GM19397 (cell line): ENCODE results near the gene SPAST.
"Not testable (repeated sequence)": the region's sequence is repeated elsewhere in the genome, so short reads cannot be mapped to it uniquely, and the experiment has no call there.

Source experiments
- ATAC-seq: cut with Tn5 transposase; IDR thresholded peaks from one replicate; pipeline ENCODE4 v1.9.1; 2021; ENCODE audit warnings: mild to moderate bottlenecking, moderate library complexity; ENCODE audit not compliant: unreplicated experiment

Gene SPAST, protein sequence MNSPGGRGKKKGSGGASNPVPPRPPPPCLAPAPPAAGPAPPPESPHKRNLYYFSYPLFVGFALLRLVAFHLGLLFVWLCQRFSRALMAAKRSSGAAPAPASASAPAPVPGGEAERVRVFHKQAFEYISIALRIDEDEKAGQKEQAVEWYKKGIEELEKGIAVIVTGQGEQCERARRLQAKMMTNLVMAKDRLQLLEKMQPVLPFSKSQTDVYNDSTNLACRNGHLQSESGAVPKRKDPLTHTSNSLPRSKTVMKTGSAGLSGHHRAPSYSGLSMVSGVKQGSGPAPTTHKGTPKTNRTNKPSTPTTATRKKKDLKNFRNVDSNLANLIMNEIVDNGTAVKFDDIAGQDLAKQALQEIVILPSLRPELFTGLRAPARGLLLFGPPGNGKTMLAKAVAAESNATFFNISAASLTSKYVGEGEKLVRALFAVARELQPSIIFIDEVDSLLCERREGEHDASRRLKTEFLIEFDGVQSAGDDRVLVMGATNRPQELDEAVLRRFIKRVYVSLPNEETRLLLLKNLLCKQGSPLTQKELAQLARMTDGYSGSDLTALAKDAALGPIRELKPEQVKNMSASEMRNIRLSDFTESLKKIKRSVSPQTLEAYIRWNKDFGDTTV

DNA sequence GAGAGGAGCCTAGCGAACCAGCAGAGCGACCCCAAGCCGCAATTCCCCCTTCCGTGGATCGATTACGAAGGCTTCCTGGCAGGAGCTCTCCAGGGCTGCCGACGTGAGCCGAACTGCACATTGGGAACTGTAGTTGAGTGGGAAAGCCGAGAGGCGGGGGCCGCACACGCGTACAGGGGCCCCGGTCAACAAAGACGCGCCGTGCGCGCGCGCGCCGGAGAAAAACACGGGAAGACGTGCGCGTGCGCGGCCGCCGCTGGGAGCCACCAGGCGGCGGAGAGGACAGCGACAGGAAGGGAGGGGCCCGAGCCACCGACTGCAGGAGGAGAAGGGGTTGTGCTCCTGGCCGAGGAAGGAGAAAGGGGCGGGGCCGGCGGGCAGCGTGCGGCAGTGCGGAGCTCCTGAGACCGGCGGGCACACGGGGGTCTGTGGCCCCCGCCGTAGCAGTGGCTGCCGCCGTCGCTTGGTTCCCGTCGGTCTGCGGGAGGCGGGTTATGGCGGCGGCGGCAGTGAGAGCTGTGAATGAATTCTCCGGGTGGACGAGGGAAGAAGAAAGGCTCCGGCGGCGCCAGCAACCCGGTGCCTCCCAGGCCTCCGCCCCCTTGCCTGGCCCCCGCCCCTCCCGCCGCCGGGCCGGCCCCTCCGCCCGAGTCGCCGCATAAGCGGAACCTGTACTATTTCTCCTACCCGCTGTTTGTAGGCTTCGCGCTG, at the start of gene SPAST:
Gene SPAST (plus strand): TSS at position 247 of the 711 bp plus-strand sequence. CDS start 276 bp downstream, at position 523.
- ATAC-seq = peak; percentile 96

DNA sequence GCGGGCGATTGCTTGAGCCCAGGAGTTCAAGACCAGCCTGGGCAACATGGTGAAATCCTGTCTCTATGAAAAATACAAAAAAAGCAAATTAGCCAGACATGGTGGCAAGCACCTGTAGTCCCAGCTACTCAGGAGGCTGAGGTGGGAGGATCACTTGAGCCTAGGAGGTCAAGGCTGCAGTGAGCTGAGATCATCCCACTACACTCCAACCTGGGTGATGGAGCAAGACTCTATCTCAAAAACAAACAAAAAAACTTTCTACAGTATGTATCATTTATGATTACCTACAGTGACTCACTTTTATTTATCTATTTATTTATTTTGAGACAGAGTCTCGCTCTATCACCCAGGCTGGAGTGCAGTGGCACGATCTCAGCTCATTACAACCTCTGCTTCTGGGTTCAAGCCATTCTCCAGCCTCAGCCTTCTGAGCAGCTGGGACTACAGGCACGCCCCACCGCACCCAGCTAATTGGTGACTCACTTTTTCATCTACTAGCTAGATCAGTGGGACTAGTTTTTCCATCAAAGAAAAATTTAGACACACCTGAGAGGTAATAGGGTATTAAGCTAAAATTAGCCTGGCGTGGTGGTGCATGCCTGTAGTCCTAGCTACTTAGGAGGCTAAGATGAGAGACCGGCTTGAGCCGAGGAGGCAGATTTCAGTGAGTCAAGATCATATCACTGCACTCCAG, 44.4 kb upstream of the SPAST start:
- not testable (repeated sequence) for ATAC-seq

DNA sequence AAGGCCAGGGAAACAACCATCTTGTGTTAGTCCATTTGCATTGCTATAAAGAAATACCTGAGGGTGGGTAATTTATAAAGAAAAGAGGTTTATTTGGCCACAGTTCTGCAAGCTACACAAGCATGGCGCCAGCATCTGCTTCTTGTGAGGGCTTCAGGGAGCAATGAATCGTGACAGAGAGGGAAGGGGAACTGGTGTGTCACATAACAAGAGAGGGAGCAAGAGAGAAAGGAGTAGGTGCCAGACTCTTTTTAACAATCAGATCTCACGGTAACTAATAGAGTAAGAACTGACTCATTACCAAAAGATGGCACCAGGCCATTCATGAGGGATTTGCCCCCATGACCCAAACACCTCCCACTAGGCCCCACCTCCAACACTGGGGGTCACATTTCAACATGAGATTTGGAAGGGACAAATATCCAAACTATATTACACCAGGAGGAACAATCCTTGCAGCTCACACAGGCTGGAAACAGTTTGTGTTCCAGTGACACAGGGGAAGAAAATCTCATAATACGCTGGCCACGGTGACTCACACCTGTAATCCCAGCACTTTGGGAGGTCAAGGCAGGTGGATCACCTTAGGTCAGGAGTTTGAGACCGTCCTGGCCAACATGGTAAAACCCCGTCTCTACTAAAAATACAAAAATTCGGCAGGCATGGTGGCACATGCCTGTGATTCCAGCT, 29.0 kb upstream of the SPAST start:
- ATAC-seq = not testable (repeated sequence)

DNA sequence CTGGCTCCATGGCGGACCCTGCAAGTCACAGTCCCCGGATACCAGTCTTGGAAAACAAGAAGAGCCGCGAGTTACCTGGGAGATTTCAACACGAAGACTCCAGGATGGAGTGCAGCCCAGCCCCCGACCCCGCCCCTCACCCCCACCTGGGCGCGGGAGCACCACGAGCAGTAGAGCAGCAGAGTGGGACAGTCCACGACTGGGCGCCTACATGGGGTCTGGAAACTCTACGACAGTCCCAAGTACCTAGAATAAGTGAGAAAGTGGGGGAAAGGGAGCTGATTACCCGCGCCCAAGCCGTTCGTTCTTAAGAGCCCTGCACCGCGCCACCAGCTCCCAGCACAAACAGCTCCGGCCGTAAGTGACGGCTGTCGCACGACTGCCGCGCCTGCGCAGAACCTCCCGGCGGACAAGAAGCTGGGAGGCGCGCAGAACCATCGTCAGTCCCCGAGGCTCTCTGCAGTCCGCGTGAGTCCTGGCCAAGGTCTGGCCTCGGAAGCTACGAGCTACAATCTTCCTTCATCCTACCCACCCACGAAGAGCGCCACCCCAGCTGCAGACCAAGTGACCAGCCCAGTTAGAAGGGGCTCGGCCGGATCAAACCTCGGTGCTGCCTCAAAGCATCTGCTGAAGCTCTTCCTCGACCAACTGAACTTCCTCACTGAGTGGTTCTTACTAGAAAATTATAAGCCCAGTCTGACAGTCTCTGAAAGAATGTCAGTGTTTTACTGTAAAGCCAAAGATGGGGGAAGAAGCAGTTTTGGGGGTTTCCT, 23.7 kb upstream of the SPAST start, which contains the start of gene DPY30:
Gene DPY30 (minus strand): TSS at position 359 of the 773 bp plus-strand sequence. CDS start 349 bp downstream, at position 10.
- peak; percentile 91 for ATAC-seq

DNA sequence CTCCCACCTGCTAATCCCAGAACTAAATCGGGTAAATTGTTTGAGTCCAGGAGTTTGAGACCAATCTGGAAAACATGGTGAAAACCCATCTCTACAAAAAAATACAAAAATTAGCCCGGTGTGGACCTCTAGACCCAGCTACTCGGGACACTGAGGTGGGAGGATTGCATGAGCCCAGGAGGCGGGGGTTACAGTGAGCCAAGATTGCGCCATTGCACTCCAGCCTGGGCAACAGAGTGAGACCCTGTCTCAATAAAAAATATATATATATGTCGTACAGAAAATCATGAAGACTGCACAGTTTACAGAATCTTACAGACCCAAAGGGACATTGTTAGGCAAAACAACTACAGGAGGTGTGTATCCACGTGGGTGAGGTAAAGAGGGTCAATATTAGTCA, 19.8 kb upstream of the SPAST start:
- ATAC-seq = no peak

DNA sequence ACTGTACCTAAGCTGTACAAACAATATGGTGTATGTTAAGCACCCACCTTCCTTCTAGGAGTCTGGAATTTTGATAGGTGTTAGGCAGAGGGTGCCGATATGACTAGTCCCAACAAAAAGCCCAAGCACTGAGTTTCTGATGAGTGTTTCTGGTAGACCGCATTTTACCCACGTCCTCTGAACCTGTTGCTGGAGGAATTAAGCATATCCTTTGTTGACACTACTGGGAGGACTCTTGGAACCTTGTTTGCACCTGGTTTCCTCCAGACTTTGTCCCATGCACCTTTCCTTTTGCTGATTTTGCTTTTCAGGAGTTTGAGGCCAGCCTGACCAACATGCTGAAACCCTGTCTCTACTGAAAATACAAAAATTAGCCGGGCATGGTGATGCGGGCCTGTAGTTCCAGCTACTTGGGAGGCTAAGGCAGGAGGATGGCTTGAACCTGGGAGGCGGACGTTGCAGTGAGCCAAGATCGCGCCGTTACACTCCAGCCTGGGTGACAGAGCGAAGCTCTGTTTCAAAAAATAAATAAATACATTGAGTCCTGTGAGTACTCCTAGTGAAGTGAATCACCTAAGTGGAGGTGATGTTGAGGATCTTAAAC, 11.4 kb upstream of the SPAST start:
- no peak for ATAC-seq

DNA sequence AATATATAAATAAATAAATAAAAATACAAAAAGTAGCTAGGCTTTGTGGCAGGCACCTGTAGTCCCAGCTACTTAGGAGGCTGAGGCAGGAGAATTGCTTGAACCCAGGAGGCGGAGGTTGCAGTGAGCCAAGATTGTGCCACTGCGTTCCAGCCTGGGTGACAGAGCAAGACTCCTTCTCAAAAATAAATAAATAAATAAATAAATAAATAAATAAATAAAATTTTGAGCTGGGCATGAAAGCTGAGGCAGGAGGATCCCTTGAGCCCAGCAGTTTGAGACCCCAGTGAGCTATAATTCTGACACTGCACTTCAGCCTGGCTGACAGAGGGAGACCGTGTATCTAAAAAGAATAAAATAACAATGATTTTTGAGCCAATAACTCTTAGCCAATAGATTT, 8.8 kb upstream of the SPAST start:
- ATAC-seq = not testable (repeated sequence)

DNA sequence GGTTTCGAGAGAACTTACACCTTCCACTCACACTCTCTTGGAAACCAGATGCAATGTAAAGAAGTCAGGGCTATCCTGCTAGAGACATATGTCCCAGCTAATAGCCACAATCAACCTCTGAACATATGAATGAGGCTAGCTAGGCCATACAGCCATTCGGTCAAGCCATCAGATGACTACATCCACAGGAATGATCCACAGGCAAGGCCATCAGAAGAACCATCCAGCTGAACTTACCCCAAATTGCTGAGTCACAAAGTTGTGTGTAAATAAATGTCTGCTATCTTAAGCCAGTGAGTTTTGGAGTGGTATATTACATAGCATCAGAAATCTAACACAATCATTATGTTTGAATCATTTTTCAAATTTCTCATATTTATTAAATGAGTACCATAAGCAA, 5.2 kb upstream of the SPAST start:
- no peak for ATAC-seq

DNA sequence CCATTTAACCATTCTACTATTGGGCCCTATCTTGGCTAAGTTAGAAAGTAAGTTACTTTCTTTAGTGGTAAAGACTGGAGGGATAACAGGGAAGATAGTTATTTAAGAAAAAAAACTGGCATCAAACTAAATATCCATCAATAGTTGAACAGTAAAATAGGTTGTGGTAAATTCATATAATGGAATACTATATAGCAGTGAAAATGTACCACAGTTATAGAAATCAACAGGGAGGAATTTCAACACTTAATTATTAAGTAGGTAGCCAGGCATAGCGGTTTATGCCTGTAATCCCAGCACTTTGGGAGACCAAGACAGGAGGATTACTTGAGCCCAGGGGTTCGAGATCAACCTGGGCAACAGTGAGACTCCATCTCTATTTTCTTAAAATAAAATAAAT, 3.1 kb upstream of the SPAST start:
- ATAC-seq = no peak

DNA sequence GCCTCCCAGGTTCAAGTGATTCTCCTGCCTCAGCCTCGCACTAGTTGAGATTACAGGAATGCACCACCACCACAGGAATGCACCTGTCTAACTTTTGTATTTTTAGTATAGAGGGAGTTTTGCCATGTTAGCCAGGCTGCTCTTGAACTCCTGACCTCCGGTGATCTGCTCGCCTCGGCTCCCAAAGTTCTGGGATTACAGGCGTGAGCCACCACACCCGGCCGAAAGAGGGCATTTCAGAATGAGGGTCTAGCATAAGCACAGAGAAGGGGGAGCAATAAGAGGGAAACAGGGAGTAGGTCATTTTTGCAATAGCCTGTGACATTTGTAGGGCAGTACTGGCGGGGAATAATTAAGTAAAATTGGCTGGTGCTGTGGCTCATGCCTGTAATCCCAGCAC, 1.9 kb upstream of the SPAST start:
- no peak for ATAC-seq

DNA sequence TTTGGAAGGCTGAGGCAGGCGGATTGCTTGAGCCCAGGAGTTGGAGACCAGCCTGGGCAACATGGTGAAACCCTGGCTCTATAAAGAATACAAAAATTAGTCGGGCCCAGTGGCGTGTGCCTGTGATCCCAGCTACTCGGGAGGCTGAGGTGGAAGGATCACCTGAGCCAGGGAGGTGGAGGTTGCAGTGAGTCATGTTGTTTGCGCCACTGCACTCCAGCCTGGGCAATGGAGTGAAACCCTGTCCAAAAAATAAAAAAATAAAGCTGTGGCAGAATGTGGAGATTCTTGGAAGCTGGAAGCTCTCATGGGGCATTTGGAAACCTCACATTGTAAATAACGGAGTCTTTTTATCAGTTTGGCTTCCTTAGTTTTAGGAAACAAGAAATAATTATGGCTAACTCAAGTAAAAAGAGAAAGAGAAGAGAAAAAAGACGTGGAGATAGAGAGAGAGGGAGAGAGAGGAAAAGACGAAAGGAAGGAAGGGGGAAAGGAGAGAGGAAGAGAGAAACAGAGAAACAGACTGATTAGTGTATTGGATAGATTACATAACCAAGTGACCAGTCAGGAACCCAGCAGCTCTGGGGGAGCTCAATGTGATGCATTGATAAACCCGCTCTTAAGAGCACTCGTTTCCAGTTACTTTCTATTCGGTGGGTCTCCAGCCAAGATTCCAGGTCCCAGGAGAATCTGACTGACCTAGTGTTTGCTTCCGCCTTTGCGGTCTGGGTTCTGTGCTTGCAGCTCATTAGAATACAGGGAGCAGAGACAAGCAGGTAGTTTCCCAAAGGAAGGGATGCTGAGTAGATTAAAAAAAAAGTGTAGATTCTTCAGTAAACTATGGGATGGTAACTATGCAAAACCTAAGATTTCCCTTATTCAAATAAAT, 1.1 kb upstream of the SPAST start:
- no peak for ATAC-seq

DNA sequence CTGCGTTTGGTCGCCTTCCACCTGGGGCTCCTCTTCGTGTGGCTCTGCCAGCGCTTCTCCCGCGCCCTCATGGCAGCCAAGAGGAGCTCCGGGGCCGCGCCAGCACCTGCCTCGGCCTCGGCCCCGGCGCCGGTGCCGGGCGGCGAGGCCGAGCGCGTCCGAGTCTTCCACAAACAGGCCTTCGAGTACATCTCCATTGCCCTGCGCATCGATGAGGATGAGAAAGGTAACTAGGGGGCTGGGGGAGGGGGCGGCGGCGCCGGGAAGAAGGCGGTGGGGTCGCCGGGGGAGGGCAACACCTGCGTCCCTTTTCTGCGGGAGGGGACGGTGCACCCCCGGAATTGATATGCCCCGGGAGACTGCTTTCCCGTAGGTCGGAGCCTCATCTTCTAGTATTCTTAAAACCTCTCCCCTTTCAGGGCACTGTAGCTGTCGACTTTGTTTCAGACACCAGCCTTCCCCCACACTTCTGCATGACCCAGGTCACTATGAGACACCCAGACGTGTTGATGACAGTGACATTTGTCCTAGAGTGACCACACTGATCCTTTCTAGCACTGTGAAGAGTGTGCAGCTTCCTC, 755 bp downstream of the SPAST start:
- ATAC-seq = no peak

DNA sequence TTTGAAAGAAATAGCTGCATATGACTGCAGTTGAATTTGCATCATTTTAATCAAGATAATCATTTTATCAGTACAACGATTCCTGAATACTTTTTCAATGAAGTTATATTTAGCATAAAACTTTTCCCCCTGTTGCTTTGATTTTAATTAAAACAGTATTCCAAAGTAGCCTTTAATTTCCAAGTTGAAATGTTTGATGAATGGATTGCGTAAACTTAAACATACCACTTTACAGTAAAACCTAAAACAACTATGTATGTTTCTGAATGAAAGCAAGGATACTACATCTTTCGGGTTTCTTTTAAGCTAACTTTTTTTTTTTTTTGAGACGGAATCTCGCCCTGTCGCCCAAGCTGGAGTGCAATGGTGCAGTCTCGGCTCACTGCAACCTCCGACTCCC, 1.4 kb downstream of the SPAST start:
- no peak for ATAC-seq

DNA sequence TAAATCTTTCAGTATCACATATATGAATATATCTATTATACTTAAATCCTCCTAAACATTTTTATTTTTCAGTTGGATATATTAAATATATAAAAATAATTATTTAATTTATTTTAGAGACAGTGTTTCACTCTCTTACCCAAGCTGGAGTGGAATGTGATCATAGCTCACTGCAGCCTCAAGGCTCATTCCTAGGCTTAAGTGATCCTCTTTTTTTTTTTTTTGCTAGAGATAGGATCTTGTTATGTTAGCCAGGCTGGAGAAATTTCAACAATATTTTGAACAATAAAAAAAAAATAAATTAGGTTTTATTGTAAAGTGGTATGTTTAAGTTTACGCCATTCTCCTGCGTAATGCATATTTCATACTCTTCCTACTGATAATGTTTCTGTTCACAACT, 4.2 kb downstream of the SPAST start:
- ATAC-seq = no peak

DNA sequence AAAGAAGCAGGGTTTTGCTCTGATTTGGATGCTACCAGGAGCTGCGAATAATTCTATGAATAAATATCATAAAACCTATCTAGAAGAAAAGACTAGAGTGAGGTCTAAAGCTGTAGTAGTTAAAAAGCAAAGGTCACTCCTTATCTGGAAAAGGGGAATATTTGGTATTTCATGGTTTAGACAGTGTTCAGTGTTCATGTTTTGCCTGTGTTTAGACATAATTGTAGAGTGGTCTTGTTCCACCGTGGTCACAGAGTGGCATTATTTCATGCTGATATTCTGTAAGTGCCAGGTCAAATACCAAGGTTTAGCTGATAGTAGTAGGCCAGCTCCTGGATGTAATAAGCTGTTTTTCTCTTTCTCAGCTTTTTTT, 10.8 kb downstream of the SPAST start:
- ATAC-seq = no peak

DNA sequence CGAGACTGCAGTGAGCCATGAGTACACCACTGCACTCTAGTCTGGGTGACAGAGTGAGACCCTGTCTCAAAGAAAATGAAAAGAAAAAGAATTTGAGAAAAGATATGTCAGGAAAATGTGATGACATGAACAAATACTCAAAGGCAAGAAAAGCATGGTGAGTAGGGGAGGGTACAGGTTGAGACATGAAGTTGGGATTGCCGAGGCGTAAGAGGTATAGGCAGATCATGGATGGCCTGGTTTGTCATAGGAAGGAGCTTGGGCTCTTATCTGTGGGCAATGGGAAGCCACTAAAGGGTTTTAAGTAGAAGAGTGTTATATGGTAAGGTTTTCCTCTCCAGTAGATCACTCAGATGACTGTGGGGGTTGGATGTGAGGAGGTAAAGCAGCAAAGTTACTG, 32.3 kb downstream of the SPAST start:
- no peak for ATAC-seq

DNA sequence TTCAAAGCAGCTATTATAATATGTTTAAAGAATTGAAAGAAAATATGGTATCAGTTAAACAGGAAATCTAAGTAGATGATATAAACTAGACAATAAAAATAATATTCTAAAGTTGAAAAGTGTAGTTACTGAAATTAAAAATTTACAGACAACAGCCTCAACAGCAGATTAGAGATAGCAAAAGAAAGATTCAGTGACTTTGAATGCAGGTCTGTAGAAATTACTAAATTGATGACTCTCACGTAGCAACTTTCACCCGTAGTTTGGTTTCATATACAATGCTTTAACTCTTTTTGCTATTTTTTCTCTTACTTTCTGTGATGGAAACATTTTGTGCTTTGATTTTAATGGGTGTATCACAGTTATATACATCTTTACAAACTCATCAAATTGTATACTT, 44.8 kb downstream of the SPAST start:
- no peak for ATAC-seq

DNA sequence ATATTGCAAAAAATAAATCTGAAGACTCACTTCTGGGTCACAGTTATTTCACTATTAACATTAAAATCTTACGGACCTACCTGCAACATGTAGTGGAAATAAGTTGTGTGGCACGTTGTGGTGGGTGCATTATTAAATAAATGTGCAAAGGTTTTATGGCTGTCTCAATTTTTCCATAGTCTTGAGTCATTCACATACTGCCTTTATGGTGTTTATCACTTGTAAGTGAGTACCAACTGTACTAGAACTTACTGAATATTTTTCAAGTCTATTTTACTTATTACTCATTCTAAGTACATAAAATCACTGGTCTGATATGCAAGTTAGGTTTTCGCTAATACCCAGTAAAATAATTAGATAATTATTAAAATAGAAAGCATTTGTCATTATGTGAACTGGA, 54.7 kb downstream of the SPAST start:
- ATAC-seq = no peak
